ENCODE measurements around the gene TMED5. TPM values are rescaled to one million over a fixed set of nuclear protein-coding genes. Genes with fewer than 3 reads are reported as not detected.

The TMED5 gene
- total RNA-seq, 1 experiment from 2014 or later, result 40.3 TPM

GRCh38 chr1:93124556-93125355 is 55.5 kb downstream of the TMED5 start:
- DNase-seq (ENCODE audit: low spot score), result no peak

- DNase-seq (ENCODE audit: low spot score), result no peak
These were observed 56.9 kb downstream of the TMED5 start for GRCh38 chr1:93123201-93123783.

- DNase-seq (ENCODE audit: low spot score), result no peak
These were observed 59.6 kb downstream of the TMED5 start for GRCh38 chr1:93120614-93121013.

- DNase-seq (ENCODE audit: low spot score), result no peak
These were observed 65.8 kb downstream of the TMED5 start for GRCh38 chr1:93114391-93114790.

GRCh38 chr1:93113127-93113526 is 67.1 kb downstream of the TMED5 start:
- DNase-seq (ENCODE audit: low spot score), result no peak

- no peak for DNase-seq (ENCODE audit: low spot score)
These were observed 68.7 kb downstream of the TMED5 start for GRCh38 chr1:93111561-93111960.

- DNase-seq (ENCODE audit: low spot score), result no peak
These were observed 69.1 kb downstream of the TMED5 start for GRCh38 chr1:93111065-93111464.

GRCh38 chr1:93109578-93109977 is 70.6 kb downstream of the TMED5 start:
- no peak for DNase-seq (ENCODE audit: low spot score)

GRCh38 chr1:93108335-93108734 is 71.9 kb downstream of the TMED5 start:
- no peak for DNase-seq (ENCODE audit: low spot score)

GRCh38 chr1:93107395-93107794 is 72.8 kb downstream of the TMED5 start:
- DNase-seq (ENCODE audit: low spot score), result no peak

GRCh38 chr1:93106226-93106625 is 74.0 kb downstream of the TMED5 start:
- no peak for DNase-seq (ENCODE audit: low spot score)

- no peak for DNase-seq (ENCODE audit: low spot score)
These were observed 78.1 kb downstream of the TMED5 start for GRCh38 chr1:93102142-93102541.

Small RNA genes within 50 kb of the gene (small RNA-seq; reads per million reads assigned to genes)
- gene AC126124.1, result not detected

Other genes starting within 250 kb of the TMED5 start
- 0.38 and 0.97 TPM in 2 replicates for gene DIPK1A, start 219.0 kb downstream of the TMED5 start, total RNA-seq (2014; rRNA removed; shearing (Covaris generic))
- 18.4 and 19.2 TPM in 2 replicates for gene MTF2, start 101.1 kb downstream of the TMED5 start, total RNA-seq (2014; rRNA removed; shearing (Covaris generic))
- gene CCDC18, start 311 bp upstream of the TMED5 start, total RNA-seq (2014; rRNA removed; shearing (Covaris generic)), result 4.7 and 9.0 TPM in 2 replicates
- 33.5 and 34.6 TPM in 2 replicates for gene DR1, start 165.5 kb upstream of the TMED5 start, total RNA-seq (2014; rRNA removed; shearing (Covaris generic))